IMR-90 (cell line): Measurements from ENCODE around the gene MRPL51. TPM values are rescaled to one million over a fixed set of nuclear protein-coding genes. Genes with fewer than 3 reads are reported as not detected.
A peak's percentile ranks its signal among the peaks of the same experiment; 100 is the strongest.

Source experiments
- ATAC-seq: fragments of 200-7000 bp; cut with Tn5 transposase; 2 replicates; pipeline ENCODE4 v1.9.1; 2020; ENCODE audit warnings: low read depth, mild to moderate bottlenecking, moderate library complexity
- BruUV-seq: library from RNA; stranded (reverse); fragments of 400-500 nt; replicated peaks from 2 replicates; lab custom pipeline; 2021; lab: Mats Ljungman, UMichigan
- CTCF ChIA-PET: fragments of 300-600 bp; formaldehyde crosslinking; extraction: SDS; loops from one replicate; lab custom pipeline; 2021; ENCODE audit warnings: antibody characterized with exemption; lab: Yijun Ruan, JAX
- POLR2A ChIA-PET: fragments of 300-600 bp; sonication (Branson Sonifier 250); formaldehyde crosslinking; loops from one replicate; lab custom pipeline; 2022; ENCODE audit warnings: antibody characterized with exemption; ENCODE audit not compliant: unreplicated experiment; lab: Charles Lee
- DNase-seq: peaks from one replicate; pipeline ENCODE4 v3.0.0; 2013
- H2AFZ ChIP-seq: replicated peaks from 2 replicates; pipeline ENCODE3; 2013; ENCODE audit warnings: low read length, mild to moderate bottlenecking; ENCODE audit not compliant: poor library complexity
- H2AK5ac ChIP-seq: 2 replicates; pipeline ENCODE4 v1.6.1; 2013; ENCODE audit warnings: low read depth, low read length, inconsistent platforms
- H2AK9ac ChIP-seq: replicated peaks from 2 replicates; pipeline ENCODE3; 2013; ENCODE audit warnings: mild to moderate bottlenecking, low read depth, low read length, moderate library complexity; ENCODE audit not compliant: poor library complexity
- H2BK120ac ChIP-seq: 2 replicates; pipeline ENCODE4 v1.6.1; 2013; ENCODE audit warnings: low read depth, low read length, inconsistent platforms
- H2BK15ac ChIP-seq: 3 replicates; pipeline ENCODE4 v1.6.1; 2013; ENCODE audit warnings: low read depth, low read length, inconsistent platforms
- H2BK20ac ChIP-seq: 2 replicates; pipeline ENCODE4 v1.6.1; 2013; ENCODE audit warnings: low read depth, mild to moderate bottlenecking, inconsistent platforms, low read length, moderate library complexity
- H2BK5ac ChIP-seq: 2 replicates; pipeline ENCODE4 v1.6.1; 2013; ENCODE audit warnings: mild to moderate bottlenecking, low read depth, low read length, inconsistent platforms; ENCODE audit not compliant: poor library complexity, severe bottlenecking
- H3K14ac ChIP-seq: replicated peaks from 2 replicates; pipeline ENCODE4 v1.6.1; 2013; ENCODE audit warnings: low read depth, low read length, inconsistent platforms
- H3K18ac ChIP-seq: 2 replicates; pipeline ENCODE4 v1.6.1; 2013; ENCODE audit warnings: low read depth, low read length, control low read depth
- H3K23ac ChIP-seq: 2 replicates; pipeline ENCODE4 v1.6.1; 2013; ENCODE audit warnings: low read depth, low read length, inconsistent platforms
- H3K27ac ChIP-seq: 2 replicates; pipeline ENCODE4 v1.5.1; 2013; ENCODE audit warnings: mild to moderate bottlenecking, control low read depth, low read length; ENCODE audit not compliant: insufficient read depth
- H3K27me3 ChIP-seq: 2 replicates; pipeline ENCODE4 v1.6.1; 2013; ENCODE audit warnings: low read length; ENCODE audit not compliant: control insufficient read depth, insufficient read depth
- H3K36me3 ChIP-seq: 2 replicates; pipeline ENCODE4 v1.6.1; 2013; ENCODE audit warnings: low read length, mixed read lengths; ENCODE audit not compliant: control insufficient read depth, insufficient read depth
- H3K4ac ChIP-seq: 2 replicates; pipeline ENCODE4 v1.6.1; 2013; ENCODE audit warnings: low read depth, low read length, inconsistent platforms
- H3K4me1 ChIP-seq: 2 replicates; pipeline ENCODE4 v1.6.1; 2013; ENCODE audit warnings: low read length, mixed read lengths; ENCODE audit not compliant: control insufficient read depth, insufficient read depth
- H3K4me2 ChIP-seq: 2 replicates; pipeline ENCODE4 v1.6.1; 2013; ENCODE audit warnings: low read depth, mild to moderate bottlenecking, control low read depth, low read length, moderate library complexity
- H3K4me3 ChIP-seq: 2 replicates; pipeline ENCODE4 v1.5.1; 2013; ENCODE audit warnings: low read depth, mild to moderate bottlenecking, control low read depth, low read length, moderate library complexity; ENCODE audit not compliant: insufficient read depth
- H3K56ac ChIP-seq: 2 replicates; pipeline ENCODE4 v1.6.1; 2013; ENCODE audit warnings: low read length, inconsistent platforms; ENCODE audit not compliant: insufficient read depth; ENCODE audit errors: extremely low read depth
- H3K79me1 ChIP-seq, 2 experiments: 2 replicates each; pipeline ENCODE4 v1.6.1; 2013; ENCODE audit warnings: low read length in 2 of 2, inconsistent platforms in 1 of 2, low read depth in 1 of 2
- H3K9ac ChIP-seq: 2 replicates; pipeline ENCODE4 v1.6.1; 2013; ENCODE audit warnings: low read depth, low read length, control low read depth
- H3K9me1 ChIP-seq: 2 replicates; pipeline ENCODE4 v1.6.1; 2013; ENCODE audit warnings: low read length, inconsistent platforms; ENCODE audit not compliant: insufficient read depth
- H3K9me3 ChIP-seq: 2 replicates; pipeline ENCODE4 v1.6.1; 2013; ENCODE audit warnings: low read length; ENCODE audit not compliant: control insufficient read depth, insufficient read depth
- H4K20me1 ChIP-seq: 2 replicates; pipeline ENCODE4 v1.6.1; 2013; ENCODE audit warnings: low read length, inconsistent platforms; ENCODE audit not compliant: insufficient read depth
- H4K5ac ChIP-seq: 2 replicates; pipeline ENCODE4 v1.6.1; 2013; ENCODE audit warnings: mild to moderate bottlenecking, low read depth, low read length, control low read depth
- H4K8ac ChIP-seq, 2 experiments: 2 replicates each; pipeline ENCODE4 v1.6.1; 2013; ENCODE audit warnings: low read depth in 2 of 2, low read length in 2 of 2, control low read depth in 1 of 2, inconsistent platforms in 1 of 2
- H4K91ac ChIP-seq: 2 replicates; pipeline ENCODE4 v1.6.1; 2013; ENCODE audit warnings: low read depth, low read length, inconsistent platforms; ENCODE audit not compliant: insufficient read depth
- ELK1 ChIP-seq: fragments of 150-350 bp; IDR thresholded peaks from 2 replicates; pipeline ENCODE4 v1.6.1; 2016; ENCODE audit warnings: low read depth, mild to moderate bottlenecking, low read length, moderate library complexity, borderline replicate concordance
- FOS ChIP-seq: fragments of 150-350 bp; IDR thresholded peaks from 2 replicates; pipeline ENCODE4 v1.6.1; 2016; ENCODE audit warnings: low read depth, low read length
- MAFK ChIP-seq: IDR thresholded peaks from 2 replicates; pipeline ENCODE4 v1.6.1; 2012; ENCODE audit warnings: low read depth, low read length, improper control_type of control experiment
- MXI1 ChIP-seq: IDR thresholded peaks from 2 replicates; pipeline ENCODE4 v1.6.1; 2012; ENCODE audit warnings: low read depth, mild to moderate bottlenecking, low read length, moderate library complexity, borderline replicate concordance
- RAD21 ChIP-seq: IDR thresholded peaks from 2 replicates; pipeline ENCODE4 v1.6.1; 2012; ENCODE audit warnings: low read length, improper control_type of control experiment
- SMC3 ChIP-seq: fragments of 150-350 bp; IDR thresholded peaks from 2 replicates; pipeline ENCODE4 v1.6.1; 2016; ENCODE audit warnings: low read depth, mild to moderate bottlenecking, antibody characterized with exemption, low read length, moderate library complexity
- WGBS, 2 experiments: methylation state at CpG; one replicate each; pipeline versions ENCODE4 v1.1.5 to v1.1.7; 2013; ENCODE audit warnings: missing lambda C conversion rate in 2 of 2; ENCODE audit not compliant: insufficient read length in 1 of 2; ENCODE audit errors: extremely low coverage in 2 of 2; 5-methylcytosine and 5-hydroxymethylcytosine counted together
- dilution Hi-C: fragments of 300-500 bp; cut with HindIII; formaldehyde crosslinking; loops from one replicate; pipeline ENCODE4 v1.14.3; 2018; ENCODE audit warnings: low sequenced_read_pairs; ENCODE audit not compliant: unreplicated experiment
- in situ Hi-C: fragments of 300-500 bp; cut with MboI; formaldehyde crosslinking; loops from 3 replicates; pipeline ENCODE4 v1.14.3; 2019; ENCODE audit warnings: low sequenced_read_pairs, inconsistent platforms, mixed read lengths
- intact Hi-C: fragments of 100-400 bp; cut with micrococcal nuclease; formaldehyde crosslinking; loops from 2 replicates; pipeline ENCODE4 v1.10.0; 2022
- polyA plus RNA-seq, 3 experiments: library from polyadenylated mRNA; depleted of rRNA; stranded (reverse); fragments of >200 nt; gene quantifications; 2 replicates each; pipeline ENCODE4 v1.2.3, GENCODE V29; 2012; ENCODE audit warnings: low replicate concordance in 1 of 3
- total RNA-seq: library from RNA; depleted of rRNA; stranded (reverse); fragments of >200 nt; gene quantifications from 2 replicates; pipeline ENCODE4 v1.2.3, GENCODE V29; 2012

The MRPL51 gene
- total and polyA plus RNA-seq, 2 of the 4 experiments (the other 2 are of a cell fraction): 80.1 to 160 TPM

DNA sequence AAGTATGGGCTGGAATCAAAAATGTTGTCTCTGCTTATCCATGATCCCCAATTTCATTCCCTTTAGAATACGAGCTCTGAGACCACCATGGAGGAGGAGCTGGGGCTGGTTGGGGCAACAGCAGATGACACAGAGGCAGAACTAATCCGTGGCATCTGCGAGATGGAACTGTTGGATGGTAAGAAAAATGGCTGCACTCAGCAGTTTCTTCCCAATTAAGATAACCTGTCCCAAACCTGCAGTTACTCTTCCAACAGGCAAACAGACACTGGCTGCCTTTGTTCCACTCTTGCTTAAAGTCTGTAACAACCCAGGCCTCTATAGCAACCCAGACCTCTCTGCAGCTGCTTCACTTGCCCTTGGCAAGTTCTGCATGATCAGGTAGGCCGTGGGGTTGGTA lies 34.6 kb upstream of the MRPL51 start:
- no peak overlapping the region for H2BK20ac ChIP-seq
- peaks cover 58% of the 10 kb centered on the region for H3K36me3 ChIP-seq
- no peak overlapping the region for H3K56ac ChIP-seq
- H3K9ac ChIP-seq: no peak overlapping the region
- in situ Hi-C loops (no loop called here), dilution Hi-C loops (no loop called here), intact Hi-C loops (no loop called here)
- no peaks in the 10 kb centered on the region for H3K9me1 ChIP-seq
- H3K14ac ChIP-seq: no peak overlapping the region
- H4K8ac ChIP-seq: no peak overlapping the region
- H4K20me1 ChIP-seq: no peaks in the 10 kb centered on the region
- peaks cover 15 to 51% of the 10 kb centered on the region in 2 experiments for H3K79me1 ChIP-seq
- H3K4me1 ChIP-seq: peaks cover 6% of the 10 kb centered on the region
- H3K18ac ChIP-seq: no peak overlapping the region
- no peak overlapping the region for H2AFZ ChIP-seq
- ChIA-PET POLR2A (interaction anchor here (0.6 kb wide), 1 partner anchor 133 kb away, joined by 4 read pairs; no protein-coding TSS in a partner anchor), CTCF (no interaction called here)
- no peak overlapping the region for H3K4ac ChIP-seq
- H3K23ac ChIP-seq: no peak overlapping the region
- no peak overlapping the region for H3K4me2 ChIP-seq
- DNase-seq: no peak
- no peak overlapping the region for H2BK5ac ChIP-seq
- WGBS, 2 experiments: no CpG with 5 or more reads among the region's 4 CpGs
- ATAC-seq: no peak
- H3K27me3 ChIP-seq: no peaks in the 10 kb centered on the region
- BruUV-seq: no TSS peak
- H3K27ac ChIP-seq: no peak overlapping the region
- no peak overlapping the region for H2AK5ac ChIP-seq
- no peak overlapping the region for H4K5ac ChIP-seq
- no peak overlapping the region for H3K4me3 ChIP-seq
- no peak overlapping the region for H4K91ac ChIP-seq
- H2AK9ac ChIP-seq: no peak overlapping the region
- TF ChIP-seq MXI1: no peak
- no peak for TF ChIP-seq FOS
- peak; percentile 35 for TF ChIP-seq MAFK
- no peak for TF ChIP-seq ELK1
- TF ChIP-seq RAD21: no peak
- no peak for TF ChIP-seq SMC3
- no peaks in the 10 kb centered on the region for H3K9me3 ChIP-seq
- H2BK15ac ChIP-seq: no peak overlapping the region
- H2BK120ac ChIP-seq: no peak overlapping the region
